Measurements from ENCODE around the gene DCST1. TPM values are rescaled to one million over a fixed set of nuclear protein-coding genes. Genes with fewer than 3 reads are reported as not detected.

DCST1 gene
- total and polyA plus RNA-seq, 2 of the 13 experiments (the other 11 are each of a cell fraction or from before 2014, with no cell fraction given), result 0.04 TPM; not detected in 1

DNA sequence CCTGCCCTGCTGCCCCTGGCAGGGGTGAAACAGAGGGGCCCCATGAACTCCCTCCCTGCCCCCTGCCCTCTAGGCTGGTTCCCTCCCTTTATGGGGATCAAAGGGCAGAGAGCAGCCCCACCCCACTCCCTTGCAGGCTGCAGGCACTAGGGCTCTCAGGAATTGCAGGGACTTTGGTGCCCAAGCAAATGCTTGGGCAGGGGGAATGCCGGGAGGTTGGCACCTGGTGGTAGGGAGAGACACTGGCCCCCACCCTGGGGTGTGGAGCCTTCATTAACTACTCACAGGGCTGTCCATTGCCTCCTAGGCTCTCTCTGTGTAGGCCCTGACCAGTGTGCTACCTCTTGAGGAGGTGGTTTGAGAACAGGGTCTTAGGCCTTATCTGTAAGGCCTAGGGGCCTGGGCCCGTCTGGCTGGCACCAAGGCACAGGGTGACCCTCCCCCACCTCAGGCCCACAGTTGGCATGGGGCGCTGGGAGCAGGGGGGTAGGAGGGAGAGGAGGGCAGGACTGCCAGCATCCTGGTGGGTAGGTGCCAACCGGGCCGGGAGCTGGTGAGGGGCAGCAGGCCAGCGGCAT is 26.3 kb upstream of the DCST1 start (continued):
- TF ChIP-seq HOXA9 (CRISPR knock-in tag; IDR thresholded peaks at IDR 0.05; ENCODE audit: borderline replicate concordance) (no peak), ZNF44 (CRISPR knock-in tag; IDR thresholded peaks at IDR 0.05) (no peak), NONO (IDR thresholded peaks at IDR 0.05) (no peak), NONO (CRISPR knock-in tag; conservative IDR thresholded peaks at IDR 0.05) (peak; percentile 49; the same call in 1 of the 2 replicates), ZNF619 (CRISPR knock-in tag; IDR thresholded peaks at IDR 0.05) (no peak), RBM22 (optimal IDR thresholded peaks at IDR 0.05; ENCODE audit: low read length) (peak; percentile 46), CENPX (CRISPR knock-in tag; IDR thresholded peaks at IDR 0.05) (no peak), ZNF747 (CRISPR knock-in tag; IDR thresholded peaks at IDR 0.05; ENCODE audit: borderline replicate concordance) (no peak), RXRA (CRISPR knock-in tag; IDR thresholded peaks at IDR 0.05) (0 out of 2 replicates have a peak, but pooled peaks have one; percentile 24), RNF2 (conservative IDR thresholded peaks at IDR 0.05; ENCODE audit: low read depth) (no peak), MZF1 (CRISPR knock-in tag; IDR thresholded peaks at IDR 0.05; ENCODE audit: borderline replicate concordance) (no peak), NR2F1 (CRISPR knock-in tag; IDR thresholded peaks at IDR 0.05) (0 out of 4 replicates have a peak, but pooled peaks have one; percentile 16 to 42), ZNF331 (CRISPR knock-in tag; IDR thresholded peaks at IDR 0.05) (no peak), THAP11 (CRISPR knock-in tag; IDR thresholded peaks at IDR 0.05) (no peak), ZNF3 (CRISPR knock-in tag; IDR thresholded peaks at IDR 0.05) (no peak), ZNF781 (CRISPR knock-in tag; IDR thresholded peaks at IDR 0.05; ENCODE audit: borderline replicate concordance, not compliant biosample characterization) (no peak), KDM6A (CRISPR knock-in tag; IDR thresholded peaks at IDR 0.05; ENCODE audit: low read depth) (no peak), NR2F2 (IDR thresholded peaks at IDR 0.05; ENCODE audit: borderline replicate concordance, low read depth) (peak; percentile 44; the same call in 1 of the 2 replicates), KLF11 (CRISPR knock-in tag; IDR thresholded peaks at IDR 0.05) (no peak)
- TF ChIP-seq, protein P1, sequence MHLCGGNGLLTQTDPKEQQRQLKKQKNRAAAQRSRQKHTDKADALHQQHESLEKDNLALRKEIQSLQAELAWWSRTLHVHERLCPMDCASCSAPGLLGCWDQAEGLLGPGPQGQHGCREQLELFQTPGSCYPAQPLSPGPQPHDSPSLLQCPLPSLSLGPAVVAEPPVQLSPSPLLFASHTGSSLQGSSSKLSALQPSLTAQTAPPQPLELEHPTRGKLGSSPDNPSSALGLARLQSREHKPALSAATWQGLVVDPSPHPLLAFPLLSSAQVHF (CRISPR knock-in tag; IDR thresholded peaks at IDR 0.05), result no peak
- TF ChIP-seq, protein P2, sequence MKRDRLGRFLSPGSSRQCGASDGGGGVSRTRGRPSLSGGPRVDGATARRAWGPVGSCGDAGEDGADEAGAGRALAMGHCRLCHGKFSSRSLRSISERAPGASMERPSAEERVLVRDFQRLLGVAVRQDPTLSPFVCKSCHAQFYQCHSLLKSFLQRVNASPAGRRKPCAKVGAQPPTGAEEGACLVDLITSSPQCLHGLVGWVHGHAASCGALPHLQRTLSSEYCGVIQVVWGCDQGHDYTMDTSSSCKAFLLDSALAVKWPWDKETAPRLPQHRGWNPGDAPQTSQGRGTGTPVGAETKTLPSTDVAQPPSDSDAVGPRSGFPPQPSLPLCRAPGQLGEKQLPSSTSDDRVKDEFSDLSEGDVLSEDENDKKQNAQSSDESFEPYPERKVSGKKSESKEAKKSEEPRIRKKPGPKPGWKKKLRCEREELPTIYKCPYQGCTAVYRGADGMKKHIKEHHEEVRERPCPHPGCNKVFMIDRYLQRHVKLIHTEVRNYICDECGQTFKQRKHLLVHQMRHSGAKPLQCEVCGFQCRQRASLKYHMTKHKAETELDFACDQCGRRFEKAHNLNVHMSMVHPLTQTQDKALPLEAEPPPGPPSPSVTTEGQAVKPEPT (CRISPR knock-in tag; IDR thresholded peaks at IDR 0.05; ENCODE audit: low read depth), result peak; percentile 43; the same call in 1 of the 2 replicates
- TF ChIP-seq, protein P3, sequence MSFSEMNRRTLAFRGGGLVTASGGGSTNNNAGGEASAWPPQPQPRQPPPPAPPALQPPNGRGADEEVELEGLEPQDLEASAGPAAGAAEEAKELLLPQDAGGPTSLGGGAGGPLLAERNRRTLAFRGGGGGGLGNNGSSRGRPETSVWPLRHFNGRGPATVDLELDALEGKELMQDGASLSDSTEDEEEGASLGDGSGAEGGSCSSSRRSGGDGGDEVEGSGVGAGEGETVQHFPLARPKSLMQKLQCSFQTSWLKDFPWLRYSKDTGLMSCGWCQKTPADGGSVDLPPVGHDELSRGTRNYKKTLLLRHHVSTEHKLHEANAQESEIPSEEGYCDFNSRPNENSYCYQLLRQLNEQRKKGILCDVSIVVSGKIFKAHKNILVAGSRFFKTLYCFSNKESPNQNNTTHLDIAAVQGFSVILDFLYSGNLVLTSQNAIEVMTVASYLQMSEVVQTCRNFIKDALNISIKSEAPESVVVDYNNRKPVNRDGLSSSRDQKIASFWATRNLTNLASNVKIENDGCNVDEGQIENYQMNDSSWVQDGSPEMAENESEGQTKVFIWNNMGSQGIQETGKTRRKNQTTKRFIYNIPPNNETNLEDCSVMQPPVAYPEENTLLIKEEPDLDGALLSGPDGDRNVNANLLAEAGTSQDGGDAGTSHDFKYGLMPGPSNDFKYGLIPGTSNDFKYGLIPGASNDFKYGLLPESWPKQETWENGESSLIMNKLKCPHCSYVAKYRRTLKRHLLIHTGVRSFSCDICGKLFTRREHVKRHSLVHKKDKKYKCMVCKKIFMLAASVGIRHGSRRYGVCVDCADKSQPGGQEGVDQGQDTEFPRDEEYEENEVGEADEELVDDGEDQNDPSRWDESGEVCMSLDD (CRISPR knock-in tag; IDR thresholded peaks at IDR 0.05; ENCODE audit: borderline replicate concordance), result no peak; the same call in 1 of the 2 replicates
- TF ChIP-seq, protein P4, sequence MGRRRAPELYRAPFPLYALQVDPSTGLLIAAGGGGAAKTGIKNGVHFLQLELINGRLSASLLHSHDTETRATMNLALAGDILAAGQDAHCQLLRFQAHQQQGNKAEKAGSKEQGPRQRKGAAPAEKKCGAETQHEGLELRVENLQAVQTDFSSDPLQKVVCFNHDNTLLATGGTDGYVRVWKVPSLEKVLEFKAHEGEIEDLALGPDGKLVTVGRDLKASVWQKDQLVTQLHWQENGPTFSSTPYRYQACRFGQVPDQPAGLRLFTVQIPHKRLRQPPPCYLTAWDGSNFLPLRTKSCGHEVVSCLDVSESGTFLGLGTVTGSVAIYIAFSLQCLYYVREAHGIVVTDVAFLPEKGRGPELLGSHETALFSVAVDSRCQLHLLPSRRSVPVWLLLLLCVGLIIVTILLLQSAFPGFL (CRISPR knock-in tag; IDR thresholded peaks at IDR 0.05), result no peak
- TF ChIP-seq, protein P5, sequence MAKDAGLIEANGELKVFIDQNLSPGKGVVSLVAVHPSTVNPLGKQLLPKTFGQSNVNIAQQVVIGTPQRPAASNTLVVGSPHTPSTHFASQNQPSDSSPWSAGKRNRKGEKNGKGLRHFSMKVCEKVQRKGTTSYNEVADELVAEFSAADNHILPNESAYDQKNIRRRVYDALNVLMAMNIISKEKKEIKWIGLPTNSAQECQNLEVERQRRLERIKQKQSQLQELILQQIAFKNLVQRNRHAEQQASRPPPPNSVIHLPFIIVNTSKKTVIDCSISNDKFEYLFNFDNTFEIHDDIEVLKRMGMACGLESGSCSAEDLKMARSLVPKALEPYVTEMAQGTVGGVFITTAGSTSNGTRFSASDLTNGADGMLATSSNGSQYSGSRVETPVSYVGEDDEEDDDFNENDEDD (CRISPR knock-in tag; IDR thresholded peaks at IDR 0.05; ENCODE audit: borderline replicate concordance), result no peak
